LHCN-M2 (cell line): ENCODE measurements around the gene FXYD5. TPM values are rescaled to one million over a fixed set of nuclear protein-coding genes. Genes with fewer than 3 reads are reported as not detected.

Source experiments
- DNase-seq: peaks from one replicate; pipeline ENCODE4 v3.0.0-alpha.2; 2012; ENCODE audit warnings: low read depth
- polyA plus RNA-seq: library from polyadenylated mRNA; unstranded; fragments of >200 nt; gene quantifications from one replicate; pipeline ENCODE4 v1.2.1, GENCODE V29; 2012; ENCODE audit warnings: missing spikeins
- total RNA-seq: library from RNA; depleted of rRNA; stranded (reverse); fragments of >200 nt; gene quantifications from 2 replicates; pipeline ENCODE4 v1.2.3, GENCODE V29; 2014; rRNA removed

The FXYD5 gene
- total RNA-seq = 82.0 and 89.8 TPM in 2 replicates
- polyA plus RNA-seq = 180 TPM

GRCh38 chr19:35154525-35155406 is at the start of gene FXYD5:
TSS of gene FXYD5 (plus strand) at chr19:35154735. CDS start at chr19:35155551, 816 bp downstream.
- peak; percentile 61 for DNase-seq

- DNase-seq = no peak
Observed at GRCh38 chr19:35105047-35105410, 49.5 kb upstream of the FXYD5 start.

GRCh38 chr19:35105411-35106290 is 48.9 kb upstream of the FXYD5 start:
- no peak for DNase-seq

GRCh38 chr19:35106291-35106583 is 48.3 kb upstream of the FXYD5 start:
- DNase-seq = no peak

GRCh38 chr19:35106898-35107541 is 47.5 kb upstream of the FXYD5 start:
- DNase-seq = no peak

- no peak for DNase-seq
Observed at GRCh38 chr19:35107545-35107944, 47.0 kb upstream of the FXYD5 start.

GRCh38 chr19:35108730-35109129 is 45.8 kb upstream of the FXYD5 start:
- no peak for DNase-seq

- no peak for DNase-seq
Observed at GRCh38 chr19:35109395-35110112, 45.0 kb upstream of the FXYD5 start.

- DNase-seq = no peak
Observed at GRCh38 chr19:35110974-35111373, 43.6 kb upstream of the FXYD5 start.

- DNase-seq = no peak
Observed at GRCh38 chr19:35112995-35113688, 41.4 kb upstream of the FXYD5 start.

- peak; percentile 30 for DNase-seq
Observed at GRCh38 chr19:35114353-35115176, 40.0 kb upstream of the FXYD5 start.

GRCh38 chr19:35115177-35115951 is 39.2 kb upstream of the FXYD5 start, which contains the start of gene FXYD3:
TSS of gene FXYD3 (plus strand) at chr19:35115823. CDS start at chr19:35119377, 3,554 bp downstream.
- DNase-seq = no peak

- no peak for DNase-seq
Observed at GRCh38 chr19:35116072-35116801, 38.3 kb upstream of the FXYD5 start.

GRCh38 chr19:35117116-35117515 is 37.4 kb upstream of the FXYD5 start:
- DNase-seq = no peak

- no peak for DNase-seq
Observed at GRCh38 chr19:35117799-35118198, 36.7 kb upstream of the FXYD5 start.

- DNase-seq = no peak
Observed at GRCh38 chr19:35118268-35119020, 36.1 kb upstream of the FXYD5 start.

- no peak for DNase-seq
Observed at GRCh38 chr19:35119091-35119490, 35.4 kb upstream of the FXYD5 start.
